A549 (cell line): ENCODE data around the gene VAPB. TPM values are rescaled to one million over a fixed set of nuclear protein-coding genes. Genes with fewer than 3 reads are reported as not detected.
A peak's percentile ranks its signal among the peaks of the same experiment; 100 is the strongest.

Source experiments
- ATAC-seq, 2 experiments: fragments of 200-7000 bp in 1 of 2; fragments of >200 bp in 1 of 2; cut with Nextera tagmentation in 1 of 2; cut with Tn5 transposase in 1 of 2; 3 replicates each; pipeline versions ENCODE4 v1.8.0 to v1.9.1; 2018 to 2020; ENCODE audit warnings: mild to moderate bottlenecking in 1 of 2, moderate library complexity in 1 of 2
- CTCF ChIA-PET: fragments of 300-600 bp; sonication (Branson Sonifier 250); formaldehyde crosslinking; extraction: SDS; loops from one replicate; lab custom pipeline; 2021; ENCODE audit warnings: antibody characterized with exemption, inconsistent platforms; lab: Yijun Ruan, JAX
- POLR2A ChIA-PET: fragments of 350-600 bp; formaldehyde crosslinking; extraction: SDS; loops from one replicate; lab custom pipeline; 2021; ENCODE audit warnings: antibody characterized with exemption, inconsistent platforms; lab: Yijun Ruan, JAX
- DNase-seq, 2 experiments: peaks; one replicate each; pipeline versions ENCODE4 v3.0.0 to v3.0.0-alpha.2; 2011 to 2016; ENCODE audit warnings: low read depth in 1 of 2, low spot score in 1 of 2
- FAIRE-seq: peaks from 2 replicates; lab custom pipeline; 2011; peaks lifted over from hg19 to GRCh38; lab: Jason Lieb, UNC
- H3K27ac ChIP-seq, 2 experiments: fragments of >200 bp; sonication (Bioruptor Twin); formaldehyde crosslinking; 3 replicates each; pipeline ENCODE4 v1.5.1; 2016 to 2017
- H3K4me1 ChIP-seq: fragments of >200 bp; sonication (Bioruptor Twin); formaldehyde crosslinking; 3 replicates; pipeline ENCODE4 v1.6.1; 2016
- H3K4me2 ChIP-seq: fragments of >200 bp; sonication (Bioruptor Twin); formaldehyde crosslinking; 3 replicates; pipeline ENCODE4 v1.6.1; 2016
- H3K4me3 ChIP-seq: fragments of >200 bp; sonication (Bioruptor Twin); formaldehyde crosslinking; 3 replicates; pipeline ENCODE4 v1.5.1; 2016
- H3K9me3 ChIP-seq: fragments of >200 bp; sonication (Bioruptor Twin); formaldehyde crosslinking; 3 replicates; pipeline ENCODE4 v1.6.1; 2016
- ATOH8 ChIP-seq: fragments of 250-450 bp; sonication (Bioruptor Pico); IDR thresholded peaks from 2 replicates; pipeline ENCODE4 v1.5.0; 2020; ENCODE audit warnings: low read depth, mild to moderate bottlenecking, moderate library complexity
- BCL3 ChIP-seq: fragments of >200 bp; sonication (Bioruptor Twin); formaldehyde crosslinking; IDR thresholded peaks from 3 replicates; pipeline ENCODE4 v1.6.1; 2016
- CEBPB ChIP-seq, 2 experiments: fragments of >200 bp in 1 of 2; sonication (Bioruptor Twin) in 1 of 2; formaldehyde crosslinking in 1 of 2; IDR thresholded peaks; 2 replicates each; pipeline ENCODE4 v1.6.1; 2012 to 2016
- CHD4 ChIP-seq: fragments of 200-600 bp; sonication (generic); IDR thresholded peaks from 2 replicates; pipeline ENCODE4 v1.6.1; 2016; ENCODE audit warnings: antibody characterized with exemption, mild to moderate bottlenecking, borderline replicate concordance
- FOSB ChIP-seq: fragments of 250-450 bp; sonication (Bioruptor Pico); IDR thresholded peaks from 2 replicates; pipeline ENCODE4 v1.5.0; 2020; ENCODE audit warnings: mild to moderate bottlenecking, moderate library complexity
- FOSL2 ChIP-seq, 2 experiments: fragments of 450-650 bp in 1 of 2; fragments of >200 bp in 1 of 2; sonication (Bioruptor Twin) in 1 of 2; formaldehyde crosslinking; IDR thresholded peaks; 2 replicates each; pipeline versions ENCODE4 v1.5.0 to v1.6.1; 2016 to 2020; ENCODE audit warnings: mild to moderate bottlenecking in 1 of 2, moderate library complexity in 1 of 2
- HDAC2 ChIP-seq: fragments of 200-600 bp; sonication (generic); IDR thresholded peaks from 2 replicates; pipeline ENCODE4 v1.6.1; 2016
- HEYL ChIP-seq: fragments of 250-450 bp; sonication (Bioruptor Pico); IDR thresholded peaks from 2 replicates; pipeline ENCODE4 v1.8.0; 2021; ENCODE audit warnings: mild to moderate bottlenecking, moderate library complexity
- HOXA7 ChIP-seq: fragments of 250-450 bp; sonication (Bioruptor Pico); IDR thresholded peaks from 2 replicates; pipeline ENCODE4 v1.5.0; 2020; ENCODE audit warnings: mild to moderate bottlenecking, moderate library complexity
- HOXB5 ChIP-seq: fragments of 250-450 bp; sonication (Bioruptor Pico); IDR thresholded peaks from 2 replicates; pipeline ENCODE4 v1.5.0; 2020; ENCODE audit warnings: mild to moderate bottlenecking, moderate library complexity
- JUN ChIP-seq, 2 experiments: fragments of >200 bp; sonication (Bioruptor Twin); formaldehyde crosslinking; IDR thresholded peaks; 2 replicates in 1 of 2; 3 replicates in 1 of 2; pipeline ENCODE4 v1.6.1; 2016 to 2017
- MAFK ChIP-seq: fragments of 450-650 bp; IDR thresholded peaks from 2 replicates; pipeline ENCODE4 v1.6.1; 2014; ENCODE audit not compliant: partially characterized antibody
- MAX ChIP-seq: IDR thresholded peaks from 2 replicates; pipeline ENCODE4 v1.6.1; 2012
- MAZ ChIP-seq: fragments of 150-350 bp; IDR thresholded peaks from 2 replicates; pipeline ENCODE4 v1.6.1; 2014; ENCODE audit warnings: antibody characterized with exemption, low read depth, low read length, borderline replicate concordance
- NPAS2 ChIP-seq: fragments of 250-450 bp; sonication (Bioruptor Pico); IDR thresholded peaks from 2 replicates; pipeline ENCODE4 v1.8.0; 2022; ENCODE audit warnings: mild to moderate bottlenecking, moderate library complexity, borderline replicate concordance
- PBX3 ChIP-seq: IDR thresholded peaks from 2 replicates; pipeline ENCODE4 v1.6.1; 2012
- POLR2A ChIP-seq: IDR thresholded peaks from 2 replicates; pipeline ENCODE4 v1.6.1; 2012; ENCODE audit warnings: mild to moderate bottlenecking, low read length
- RAD21 ChIP-seq, 2 experiments: fragments of >200 bp in 1 of 2; sonication (Bioruptor Twin) in 1 of 2; formaldehyde crosslinking in 1 of 2; IDR thresholded peaks in 1 of 2; conservative IDR thresholded peaks in 1 of 2; 2 replicates in 1 of 2; 3 replicates in 1 of 2; pipeline ENCODE4 v1.6.1; 2012 to 2018; ENCODE audit warnings: inconsistent platforms in 1 of 2
- RCOR1 ChIP-seq: fragments of 150-350 bp; IDR thresholded peaks from 2 replicates; pipeline ENCODE4 v1.6.1; 2014; ENCODE audit warnings: antibody characterized with exemption, low read length, low read depth
- RNF2 ChIP-seq: fragments of 200-600 bp; sonication (generic); IDR thresholded peaks from 2 replicates; pipeline ENCODE4 v1.6.1; 2016; ENCODE audit warnings: low read depth, mild to moderate bottlenecking, antibody characterized with exemption, moderate library complexity, borderline replicate concordance
- TP53 ChIP-seq: fragments of 250-450 bp; sonication (Bioruptor Pico); IDR thresholded peaks from 2 replicates; pipeline ENCODE4 v1.5.0; 2021; ENCODE audit warnings: mild to moderate bottlenecking, moderate library complexity
- USF2 ChIP-seq: fragments of 450-650 bp; IDR thresholded peaks from 2 replicates; pipeline ENCODE4 v1.6.1; 2014; ENCODE audit warnings: antibody characterized with exemption
- ZNF302 ChIP-seq: fragments of 250-450 bp; sonication (Bioruptor Pico); IDR thresholded peaks from 2 replicates; pipeline ENCODE4 v1.9.0; 2021; ENCODE audit warnings: inconsistent platforms, mild to moderate bottlenecking, moderate library complexity
- ZSCAN20 ChIP-seq: fragments of 250-450 bp; sonication (Bioruptor Pico); IDR thresholded peaks from 2 replicates; pipeline ENCODE4 v1.8.0; 2022; ENCODE audit warnings: mild to moderate bottlenecking, moderate library complexity
- WGBS: methylation state at CpG from one replicate; pipeline ENCODE4 v1.1.6; 2017; ENCODE audit errors: missing lambda C conversion rate; 5-methylcytosine and 5-hydroxymethylcytosine counted together
- polyA plus RNA-seq, 4 experiments: library from polyadenylated mRNA; depleted of rRNA in 3 of 4; stranded (reverse); fragments of >200 nt; fragmentation: RNase III in 1 of 4; extraction: RNeasy Plus Mini Kit Qiagen cat#74134 plus additional on column Dnase treatment in 1 of 4; gene quantifications; 2 replicates in 3 of 4; 3 replicates in 1 of 4; pipeline ENCODE4 v1.2.3, GENCODE V29; 2011 to 2017

VAPB gene
- polyA plus RNA-seq, 2 of the 4 experiments (the other 2 are of a cell fraction) = 43.8 to 44.0 TPM

GRCh38 chr20:58344741-58345140, 44.3 kb upstream of the VAPB start:
- ATAC-seq (peak in 1 of 2 experiments; percentile 24; a peak in 2 of 6 replicates), FAIRE-seq (no peak), DNase-seq (no peak)
- 75% methylated on average over 4 of the region's 4 CpGs for WGBS
- Histone ChIP-seq H3K9me3 (no peaks in the 10 kb centered on the region), H3K27ac (no peak overlapping the region), H3K4me3 (no peak overlapping the region), H3K4me1 (peaks cover 55% of the 10 kb centered on the region), H3K4me2 (no peak overlapping the region)
- ChIA-PET CTCF (interaction anchor here (1.4 to 3.2 kb wide), 2 partner anchors 16 to 40 kb away, joined by 3 to 10 read pairs; no protein-coding TSS in a partner anchor), POLR2A (no interaction called here)
- TF ChIP-seq RAD21 (conservative IDR thresholded peaks at IDR 0.05 in 1 of 2, IDR thresholded peaks at IDR 0.05 in 1 of 2) (no peak), PBX3 (no peak), ATOH8 (CRISPR knock-in tag) (no peak), CHD4 (no peak), RCOR1 (no peak), NPAS2 (CRISPR knock-in tag) (no peak), MAZ (no peak), CEBPB (IDR thresholded peaks at IDR 0.05) (no peak), HDAC2 (no peak), TP53 (CRISPR knock-in tag) (no peak), MAX (no peak), JUN (IDR thresholded peaks at IDR 0.05) (no peak), POLR2A (no peak), BCL3 (no peak)

- Histone ChIP-seq H3K4me3 (no peak overlapping the region), H3K4me2 (no peak overlapping the region), H3K27ac (no peak overlapping the region), H3K4me1 (peaks cover 16% of the 10 kb centered on the region; the same call in 2 of the 3 replicates), H3K9me3 (no peaks in the 10 kb centered on the region)
- WGBS = 44% methylated on average over 3 of the region's 3 CpGs
- peak; percentile 89 to 92 for ATAC-seq
- DNase-seq = peak; percentile 40 to 41
- no peak for FAIRE-seq
- POLR2A ChIA-PET = no interaction called here
- CTCF ChIA-PET = interaction anchor here (0.6 to 1.1 kb wide), 3 partner anchors 12 to 296 kb away, joined by 3 to 5 read pairs (median 4); no protein-coding TSS in a partner anchor
- TF ChIP-seq FOSL2 (IDR thresholded peaks at IDR 0.05) (no peak), FOSL2 (CRISPR knock-in tag; IDR thresholded peaks at IDR 0.05) (peak; percentile 73), FOSB (CRISPR knock-in tag) (no peak), CEBPB (IDR thresholded peaks at IDR 0.05) (no peak)
These were observed 39.5 kb upstream of the VAPB start for GRCh38 chr20:58349570-58349969.

GRCh38 chr20:58352468-58352867, 36.6 kb upstream of the VAPB start:
- no peak for DNase-seq
- H3K4me1 ChIP-seq = peaks cover 12% of the 10 kb centered on the region; the same call in 2 of the 3 replicates
- H3K4me3 ChIP-seq = no peak overlapping the region
- WGBS = 93% methylated on average over 2 of the region's 2 CpGs
- FAIRE-seq = no peak
- no peak overlapping the region for H3K4me2 ChIP-seq
- no peak overlapping the region for H3K27ac ChIP-seq
- CTCF ChIA-PET = interaction anchor here (1.1 to 1.3 kb wide), 3 partner anchors 10 to 299 kb away, joined by 3 to 5 read pairs (median 3); partner anchors contain the start of gene STX16
- ATAC-seq = no peak
- H3K9me3 ChIP-seq = no peaks in the 10 kb centered on the region
- POLR2A ChIA-PET = no interaction called here
- TF ChIP-seq MAZ (no peak), HOXB5 (CRISPR knock-in tag) (no peak), USF2 (no peak), HOXA7 (no peak), ZNF302 (no peak), MAFK (no peak), POLR2A (no peak), CHD4 (no peak), RNF2 (no peak), BCL3 (no peak), ZSCAN20 (CRISPR knock-in tag) (no peak), HEYL (no peak), HDAC2 (no peak), TP53 (CRISPR knock-in tag) (no peak)
- TF ChIP-seq, all 56 proteins: peak for 0
